ENCODE results near the gene FFAR3. TPM values are rescaled to one million over a fixed set of nuclear protein-coding genes. Genes with fewer than 3 reads are reported as not detected.
A peak's percentile ranks its signal among the peaks of the same experiment; 100 is the strongest.

FFAR3 gene
- total and polyA plus RNA-seq, 7 experiments from 2014 or later, result 0.31 to 0.91 (median 0.72) TPM; not detected in 4

DNA sequence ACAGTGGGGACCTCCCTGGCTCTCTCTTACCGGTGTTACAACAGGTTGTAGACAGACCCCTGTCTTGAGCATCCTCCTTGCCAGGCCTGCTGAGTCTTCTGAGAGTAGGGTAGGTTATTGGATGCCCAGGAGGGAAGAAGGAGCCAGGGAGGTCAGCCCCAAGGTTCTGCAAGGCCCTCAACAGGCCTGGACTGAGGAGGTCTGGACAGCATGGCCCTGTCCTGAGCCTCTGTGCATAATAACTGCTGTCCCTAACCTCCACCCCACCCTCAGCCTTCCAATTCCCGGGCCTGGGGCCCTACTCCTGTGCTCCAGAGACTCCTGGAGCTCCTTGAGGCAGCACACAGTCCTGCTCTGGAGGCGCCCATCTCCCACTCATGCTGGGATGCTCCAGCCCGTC is 28.9 kb upstream of the FFAR3 start:
- ATAC-seq, result peak; percentile 16
- no peaks in the 10 kb centered on the region for H3K27me3 ChIP-seq (ENCODE audit: control insufficient read depth in 2 of 2, insufficient read depth in 2 of 2, low read length in 2 of 2)
- H3K9me3 ChIP-seq (ENCODE audit: control insufficient read depth in 2 of 3, low read length in 3 of 3), result no peaks in the 10 kb centered on the region
- POLR2A ChIA-PET, result no interaction called here
- Mint-ChIP-seq H3K4me3 (no peak overlapping the region), H3K9me3 (no peaks in the 10 kb centered on the region), H3K4me1 (peaks cover 9 to 26% (median 17%) of the 10 kb centered on the region in 7 donors), H3K36me3 (no peaks in the 10 kb centered on the region), H3K27ac (no peak overlapping the region), H3K27me3 (peaks cover 0 to 14% (median 4%) of the 10 kb centered on the region in 5 donors)
- H3K4me3 ChIP-seq (ENCODE audit: low read length), result no peak overlapping the region
- CTCF ChIA-PET, result interaction anchor here (0.6 kb wide), 1 partner anchor 176 kb away, joined by 3 read pairs; no protein-coding TSS in a partner anchor
- DNase-seq, result no peak
- intact Hi-C loops (cut with micrococcal nuclease), result no loop called here
- no peaks in the 10 kb centered on the region for H3K36me3 ChIP-seq (ENCODE audit: control insufficient read depth in 2 of 3, insufficient read depth in 3 of 3, low read length in 3 of 3)
- H3K27ac ChIP-seq (ENCODE audit: low read depth, low read length), result no peak overlapping the region
- peaks cover 0 to 8% of the 10 kb centered on the region in 2 donors for H3K4me1 ChIP-seq (ENCODE audit: control insufficient read depth in 2 of 2, insufficient read depth in 2 of 2, low read length in 2 of 2)

DNA sequence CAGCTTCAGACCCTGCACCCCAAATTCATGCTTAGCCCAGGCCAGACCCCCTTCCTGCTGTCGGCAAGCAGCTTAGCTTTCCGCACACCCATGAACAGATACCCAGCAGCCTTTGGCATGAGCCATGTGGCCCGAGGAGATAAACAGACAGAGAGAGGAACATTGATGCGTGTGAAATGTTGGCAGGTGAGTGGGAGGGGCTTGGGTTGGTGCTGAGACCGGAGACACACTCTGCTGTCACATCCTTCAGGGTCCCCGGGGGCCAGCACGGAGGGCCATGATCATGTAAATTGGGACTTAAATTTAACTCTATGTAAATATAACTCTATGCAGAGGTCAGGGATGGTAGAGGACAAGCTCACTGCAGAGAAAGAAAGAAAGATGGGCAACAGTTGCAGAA is 27.8 kb upstream of the FFAR3 start:
- no peaks in the 10 kb centered on the region for H3K9me3 Mint-ChIP-seq
- peaks cover 9 to 29% (median 17%) of the 10 kb centered on the region in 7 donors for H3K4me1 Mint-ChIP-seq
- Histone ChIP-seq H3K4me3 (ENCODE audit: low read length) (no peak overlapping the region), H3K36me3 (ENCODE audit: control insufficient read depth in 2 of 3, insufficient read depth in 3 of 3, low read length in 3 of 3) (no peaks in the 10 kb centered on the region), H3K4me1 (ENCODE audit: control insufficient read depth in 2 of 2, insufficient read depth in 2 of 2, low read length in 2 of 2) (peaks cover 0 to 8% of the 10 kb centered on the region in 2 donors), H3K27me3 (ENCODE audit: control insufficient read depth in 2 of 2, insufficient read depth in 2 of 2, low read length in 2 of 2) (no peaks in the 10 kb centered on the region), H3K9me3 (ENCODE audit: control insufficient read depth in 2 of 3, low read length in 3 of 3) (no peaks in the 10 kb centered on the region), H3K27ac (ENCODE audit: low read depth, low read length) (no peak overlapping the region)
- intact Hi-C loops (cut with micrococcal nuclease), result no loop called here
- no peak overlapping the region for H3K4me3 Mint-ChIP-seq
- CTCF ChIA-PET, result no interaction called here
- ATAC-seq (peak; percentile 50), DNase-seq (no peak)
- POLR2A ChIA-PET, result no interaction called here
- no peaks in the 10 kb centered on the region for H3K36me3 Mint-ChIP-seq
- peak overlapping the region in 2 of 9 donors; percentile 17 to 22 for H3K27ac Mint-ChIP-seq
- H3K27me3 Mint-ChIP-seq, result peaks cover 0 to 14% (median 4%) of the 10 kb centered on the region in 5 donors

DNA sequence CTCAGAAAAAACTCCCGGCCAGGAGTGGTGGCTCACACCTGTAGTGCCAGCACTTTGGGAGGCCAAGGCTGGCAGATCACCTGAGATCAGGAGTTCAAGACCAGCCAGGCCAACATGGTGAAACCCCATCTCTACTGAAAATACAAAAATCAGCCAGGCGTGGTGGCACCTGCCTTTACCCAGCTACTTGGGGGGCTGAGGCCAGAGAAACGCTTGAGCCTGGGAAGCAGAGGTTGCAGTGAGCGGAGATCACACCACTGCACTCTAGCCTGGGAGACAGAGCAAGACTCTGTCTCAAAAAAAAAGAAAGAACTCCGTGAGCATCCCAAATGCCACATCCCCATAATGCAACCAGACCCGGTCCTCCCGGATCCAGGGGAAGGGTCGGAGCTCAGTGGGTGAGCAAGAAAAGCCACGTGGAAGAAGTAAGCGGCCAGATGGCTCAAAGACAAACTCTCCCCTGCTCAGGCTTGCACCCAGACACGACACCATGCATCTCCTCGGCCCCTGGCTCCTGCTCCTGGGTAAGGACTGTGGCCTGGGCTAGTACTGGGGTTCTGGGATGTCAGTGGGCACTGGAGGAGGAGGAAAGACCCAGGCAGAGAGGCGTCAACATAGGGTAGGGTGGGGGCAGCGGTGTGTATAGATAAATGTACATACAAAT is 26.6 kb upstream of the FFAR3 start:
- DNase-seq, result no peak
- H3K4me3 ChIP-seq (ENCODE audit: low read length), result no peak overlapping the region
- CTCF ChIA-PET, result no interaction called here

DNA sequence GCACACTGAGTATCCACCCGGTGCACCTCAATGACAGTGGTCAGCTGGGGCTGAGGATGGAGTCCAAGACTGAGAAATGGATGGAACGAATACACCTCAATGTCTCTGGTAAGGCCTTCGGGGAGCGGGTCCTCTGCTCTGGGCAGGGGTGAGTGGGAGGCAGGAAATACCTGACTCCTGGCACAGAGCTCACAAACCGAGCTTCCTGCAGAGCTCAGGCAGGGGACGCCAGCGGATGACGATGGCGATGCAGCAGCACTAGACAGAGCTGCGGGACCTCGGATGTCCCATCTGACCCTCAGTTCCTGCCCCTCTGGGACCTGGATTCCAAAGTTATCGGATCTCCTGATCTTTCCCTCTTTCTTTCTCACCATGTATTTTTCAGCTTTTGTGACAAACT is 25.4 kb upstream of the FFAR3 start:
- intact Hi-C loops (cut with micrococcal nuclease), result no loop called here
- no peaks in the 10 kb centered on the region for H3K27me3 ChIP-seq (ENCODE audit: control insufficient read depth in 2 of 2, insufficient read depth in 2 of 2, low read length in 2 of 2)
- Mint-ChIP-seq H3K27ac (peak overlapping the region in 2 of 9 donors; percentile 36 to 51), H3K27me3 (peaks cover 0 to 17% (median 0%) of the 10 kb centered on the region in 5 donors), H3K4me3 (peak overlapping the region in 8 of 10 donors; percentile 22 to 66 (median 54)), H3K9me3 (no peaks in the 10 kb centered on the region), H3K4me1 (peaks cover 12 to 29% (median 17%) of the 10 kb centered on the region in 7 donors), H3K36me3 (no peaks in the 10 kb centered on the region)
- CTCF ChIA-PET, result interaction anchor here (1.1 to 2.0 kb wide), 3 partner anchors 20 to 191 kb away, joined by 3 to 5 read pairs (median 3); no protein-coding TSS in a partner anchor
- no peak overlapping the region for H3K27ac ChIP-seq (ENCODE audit: low read depth, low read length)
- no peaks in the 10 kb centered on the region for H3K36me3 ChIP-seq (ENCODE audit: control insufficient read depth in 2 of 3, insufficient read depth in 3 of 3, low read length in 3 of 3)
- peaks cover 0 to 8% of the 10 kb centered on the region in 2 donors for H3K4me1 ChIP-seq (ENCODE audit: control insufficient read depth in 2 of 2, insufficient read depth in 2 of 2, low read length in 2 of 2)
- POLR2A ChIA-PET, result no interaction called here
- no peak overlapping the region for H3K4me3 ChIP-seq (ENCODE audit: low read length)
- ATAC-seq (peak; percentile 62), DNase-seq (peak in 5 of 9 donors; percentile 16 to 43 (median 36))
- no peaks in the 10 kb centered on the region for H3K9me3 ChIP-seq (ENCODE audit: control insufficient read depth in 2 of 3, low read length in 3 of 3)

More for the DNA sequence above, 26.6 kb upstream of the FFAR3 start:
- no peaks in the 10 kb centered on the region for H3K27me3 ChIP-seq (ENCODE audit: control insufficient read depth in 2 of 2, insufficient read depth in 2 of 2, low read length in 2 of 2)
- no peaks in the 10 kb centered on the region for H3K36me3 ChIP-seq (ENCODE audit: control insufficient read depth in 2 of 3, insufficient read depth in 3 of 3, low read length in 3 of 3)
- peaks cover 0 to 8% of the 10 kb centered on the region in 2 donors for H3K4me1 ChIP-seq (ENCODE audit: control insufficient read depth in 2 of 2, insufficient read depth in 2 of 2, low read length in 2 of 2)
- intact Hi-C loops (cut with micrococcal nuclease), result no loop called here
- H3K4me3 Mint-ChIP-seq, result no peak overlapping the region
- H3K27ac Mint-ChIP-seq, result no peak overlapping the region
- H3K27ac ChIP-seq (ENCODE audit: low read depth, low read length), result no peak overlapping the region
- peaks cover 0 to 16% (median 0%) of the 10 kb centered on the region in 5 donors for H3K27me3 Mint-ChIP-seq
- H3K9me3 ChIP-seq (ENCODE audit: control insufficient read depth in 2 of 3, low read length in 3 of 3), result no peaks in the 10 kb centered on the region
- peaks cover 10 to 29% (median 17%) of the 10 kb centered on the region in 7 donors for H3K4me1 Mint-ChIP-seq
- no peaks in the 10 kb centered on the region for H3K36me3 Mint-ChIP-seq
- ATAC-seq, result no peak
- no peaks in the 10 kb centered on the region for H3K9me3 Mint-ChIP-seq
- POLR2A ChIA-PET, result no interaction called here

DNA sequence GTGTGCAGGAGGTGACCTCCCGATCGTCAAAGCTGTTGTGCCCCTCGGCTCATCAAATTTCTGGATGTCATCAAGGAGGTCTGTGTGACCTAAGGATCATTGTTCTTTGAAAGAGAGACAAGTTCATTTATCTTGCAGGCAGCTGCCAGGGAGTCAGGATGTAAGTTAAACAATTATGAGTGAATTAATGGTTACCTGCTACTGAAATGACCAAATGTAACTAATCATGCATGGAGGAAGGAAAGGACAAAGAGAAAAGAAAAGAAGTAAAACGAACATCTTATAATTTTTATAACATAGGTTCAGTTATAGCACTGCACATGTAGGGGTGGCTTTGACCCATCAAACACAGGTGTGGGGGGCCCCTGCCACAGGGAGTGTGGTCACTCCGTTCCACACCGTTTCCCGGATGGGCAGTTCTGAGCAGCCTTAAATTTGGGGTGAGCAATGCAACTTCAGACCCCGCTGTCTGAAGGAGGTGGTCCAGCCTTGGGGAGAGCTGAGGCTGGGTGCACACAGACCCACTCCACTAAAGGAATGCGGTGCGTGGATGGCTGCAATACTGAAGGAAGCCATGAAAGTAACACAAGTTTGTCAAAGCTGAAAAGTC is 24.0 kb upstream of the FFAR3 start:
- no peaks in the 10 kb centered on the region for H3K9me3 ChIP-seq (ENCODE audit: control insufficient read depth in 2 of 3, low read length in 3 of 3)
- H3K4me3 ChIP-seq (ENCODE audit: low read length), result no peak overlapping the region
- ATAC-seq, result no peak
- H3K27me3 Mint-ChIP-seq, result peaks cover 0 to 17% (median 0%) of the 10 kb centered on the region in 5 donors
- no peaks in the 10 kb centered on the region for H3K36me3 Mint-ChIP-seq
- H3K27ac ChIP-seq (ENCODE audit: low read depth, low read length), result no peak overlapping the region
- DNase-seq, result no peak
- peaks cover 0 to 8% of the 10 kb centered on the region in 2 donors for H3K4me1 ChIP-seq (ENCODE audit: control insufficient read depth in 2 of 2, insufficient read depth in 2 of 2, low read length in 2 of 2)
- ChIA-PET CTCF (interaction anchor here (0.5 to 2.0 kb wide), 3 partner anchors 138 to 162 kb away, joined by 4 to 6 read pairs (median 5); no protein-coding TSS in a partner anchor), POLR2A (interaction anchor here (0.5 kb wide), 1 partner anchor 908 kb away, joined by 4 read pairs; no protein-coding TSS in a partner anchor)
- H3K4me1 Mint-ChIP-seq, result peaks cover 9 to 23% (median 17%) of the 10 kb centered on the region in 7 donors
- H3K27me3 ChIP-seq (ENCODE audit: control insufficient read depth in 2 of 2, insufficient read depth in 2 of 2, low read length in 2 of 2), result no peaks in the 10 kb centered on the region
- H3K27ac Mint-ChIP-seq, result no peak overlapping the region
- intact Hi-C loops (cut with micrococcal nuclease), result no loop called here
- no peak overlapping the region for H3K4me3 Mint-ChIP-seq
- no peaks in the 10 kb centered on the region for H3K9me3 Mint-ChIP-seq
- no peaks in the 10 kb centered on the region for H3K36me3 ChIP-seq (ENCODE audit: control insufficient read depth in 2 of 3, insufficient read depth in 3 of 3, low read length in 3 of 3)

DNA sequence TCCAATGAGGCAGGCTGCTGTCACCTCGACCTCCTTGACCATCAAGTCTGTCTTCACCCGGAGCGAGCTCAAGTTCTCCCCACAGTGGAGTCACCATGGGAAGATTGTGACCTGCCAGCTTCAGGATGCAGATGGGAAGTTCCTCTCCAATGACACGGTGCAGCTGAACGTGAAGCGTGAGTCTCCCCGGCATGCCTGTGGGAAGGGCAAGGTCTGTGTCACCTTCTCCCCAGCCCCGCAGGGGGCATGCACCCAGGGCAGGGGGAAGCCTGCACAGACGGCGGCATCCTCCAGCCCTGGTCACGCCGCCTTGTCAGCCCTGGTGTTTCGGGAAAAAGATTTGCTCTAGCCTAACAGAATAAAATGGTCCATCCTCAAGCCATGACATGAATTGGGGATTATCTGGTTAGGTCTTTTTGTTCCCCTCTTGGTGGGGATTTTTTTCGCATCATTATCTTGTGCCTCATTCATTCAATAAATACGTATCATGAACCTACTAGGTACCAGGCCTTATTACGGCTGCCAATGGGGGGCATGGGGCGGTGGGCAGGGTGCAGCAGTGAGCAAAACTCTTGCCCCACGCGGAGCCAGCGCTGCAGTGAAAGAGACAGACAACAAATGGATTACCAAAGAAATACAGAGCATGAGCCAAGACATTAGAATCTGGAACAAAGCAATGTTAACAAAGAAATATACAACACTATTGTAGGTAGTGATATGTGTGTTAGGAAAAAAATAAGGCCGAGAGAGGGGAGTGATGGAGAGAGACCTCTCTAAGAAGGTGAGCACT is 21.9 kb upstream of the FFAR3 start:
- POLR2A ChIA-PET, result no interaction called here
- no peak for DNase-seq
- Histone ChIP-seq H3K9me3 (ENCODE audit: control insufficient read depth in 2 of 3, low read length in 3 of 3) (no peaks in the 10 kb centered on the region), H3K27ac (ENCODE audit: low read depth, low read length) (no peak overlapping the region), H3K4me1 (ENCODE audit: control insufficient read depth in 2 of 2, insufficient read depth in 2 of 2, low read length in 2 of 2) (peaks cover 0 to 8% of the 10 kb centered on the region in 2 donors), H3K4me3 (ENCODE audit: low read length) (no peak overlapping the region), H3K36me3 (ENCODE audit: control insufficient read depth in 2 of 3, insufficient read depth in 3 of 3, low read length in 3 of 3) (no peaks in the 10 kb centered on the region), H3K27me3 (ENCODE audit: control insufficient read depth in 2 of 2, insufficient read depth in 2 of 2, low read length in 2 of 2) (no peaks in the 10 kb centered on the region)
- H3K36me3 Mint-ChIP-seq, result no peaks in the 10 kb centered on the region
- intact Hi-C loops (cut with micrococcal nuclease), result no loop called here
- peaks cover 0 to 10% (median 0%) of the 10 kb centered on the region in 5 donors for H3K27me3 Mint-ChIP-seq
- no peaks in the 10 kb centered on the region for H3K9me3 Mint-ChIP-seq
- no peak overlapping the region for H3K4me3 Mint-ChIP-seq
- ATAC-seq, result no peak
- H3K27ac Mint-ChIP-seq, result peak overlapping the region in 2 of 9 donors; percentile 52 to 55
- H3K4me1 Mint-ChIP-seq, result peaks cover 9 to 21% (median 16%) of the 10 kb centered on the region in 7 donors
- CTCF ChIA-PET, result no interaction called here
